Skeletal muscle satellite cell (primary cell): ENCODE data around the gene GRB2.

Experiments
- H3K27me3 ChIP-seq: 2 replicates; pipeline ENCODE4 v1.7.0; 2013; ENCODE audit warnings: low read length; ENCODE audit not compliant: control insufficient read depth, insufficient read depth
- H3K36me3 ChIP-seq: 2 replicates; pipeline ENCODE4 v1.7.0; 2013; ENCODE audit warnings: mild to moderate bottlenecking, control low read depth, low read length; ENCODE audit not compliant: insufficient read depth
- H3K4me1 ChIP-seq: 2 replicates; pipeline ENCODE4 v1.7.0; 2013; ENCODE audit warnings: low read length; ENCODE audit not compliant: control insufficient read depth, insufficient read depth
- H3K4me2 ChIP-seq: 2 replicates; pipeline ENCODE4 v1.7.0; 2013; ENCODE audit warnings: mild to moderate bottlenecking, low read length
- H3K4me3 ChIP-seq: 2 replicates; pipeline ENCODE4 v1.7.0; 2013; ENCODE audit warnings: low read length
- H3K9ac ChIP-seq: 2 replicates; pipeline ENCODE4 v1.7.0; 2013; ENCODE audit warnings: mild to moderate bottlenecking, low read depth, low read length, moderate library complexity
- H3K9me3 ChIP-seq: replicated peaks from 2 replicates; pipeline ENCODE4 v1.7.0; 2013; ENCODE audit warnings: mild to moderate bottlenecking, control low read depth, low read length

The GRB2 gene

DNA sequence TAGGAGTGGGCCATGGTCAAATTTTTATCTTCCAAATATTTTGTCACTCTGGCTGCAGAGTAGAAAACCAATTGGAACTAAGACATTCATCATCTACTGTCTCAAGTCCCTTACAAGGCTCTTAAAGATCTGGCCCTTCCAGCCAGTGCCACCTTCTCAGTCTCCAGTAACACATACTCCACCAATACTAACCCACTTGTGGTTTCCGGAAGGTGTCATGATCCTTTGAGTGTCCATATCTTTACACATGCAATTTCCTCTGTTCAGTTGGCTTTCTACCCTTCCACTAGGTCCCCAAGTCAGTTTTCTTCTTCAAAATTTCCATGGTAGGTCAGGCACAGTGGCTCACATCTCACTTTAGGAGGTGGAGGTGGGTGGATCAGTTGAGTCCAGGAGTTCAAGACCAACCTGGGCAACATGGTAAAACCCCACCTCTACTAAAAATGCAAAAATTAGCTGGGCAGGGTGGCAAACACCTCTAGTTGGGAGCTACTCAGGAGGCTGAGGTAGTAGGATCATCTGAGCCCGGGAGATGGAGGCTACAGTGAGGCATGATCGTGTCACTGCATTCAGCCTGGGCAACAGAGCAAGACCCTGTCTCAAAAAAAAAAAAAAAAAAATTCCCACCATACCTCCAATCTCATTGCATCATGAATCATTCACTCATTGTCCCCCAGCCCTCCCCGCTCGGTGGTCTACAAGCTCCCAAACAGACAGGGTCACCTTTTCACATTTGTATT, 6.0 kb upstream of the GRB2 start:
- no peak overlapping the region for H3K4me3 ChIP-seq
- no peaks in the 10 kb centered on the region for H3K9me3 ChIP-seq
- H3K9ac ChIP-seq, result no peak overlapping the region
- H3K4me2 ChIP-seq, result no peak overlapping the region
- H3K27me3 ChIP-seq, result peaks cover 15% of the 10 kb centered on the region
- peaks cover 3% of the 10 kb centered on the region for H3K4me1 ChIP-seq
- no peaks in the 10 kb centered on the region for H3K36me3 ChIP-seq

DNA sequence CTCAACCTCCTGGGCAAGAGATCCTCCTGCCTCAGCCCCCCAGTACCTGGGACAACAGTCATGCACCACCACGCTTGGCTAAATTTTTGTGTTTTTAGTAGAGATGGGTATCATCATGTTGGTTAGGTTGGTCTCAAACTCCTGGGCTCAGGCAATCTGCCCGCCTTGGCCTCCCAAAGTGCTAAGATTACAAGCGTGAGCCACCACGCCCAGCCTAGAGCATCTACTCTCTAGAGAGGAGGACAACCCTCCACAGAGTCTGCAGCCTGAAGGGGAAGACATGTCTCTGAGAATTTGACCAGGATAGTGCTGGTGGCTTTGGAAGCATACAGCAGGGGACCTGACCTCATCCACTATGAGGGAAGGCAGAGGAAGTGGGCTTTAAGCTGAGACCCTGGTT, 4.7 kb upstream of the GRB2 start:
- H3K9ac ChIP-seq, result no peak overlapping the region
- no peaks in the 10 kb centered on the region for H3K36me3 ChIP-seq
- no peak overlapping the region for H3K4me3 ChIP-seq
- H3K4me1 ChIP-seq, result peaks cover 8% of the 10 kb centered on the region
- H3K4me2 ChIP-seq, result no peak overlapping the region
- H3K27me3 ChIP-seq, result peaks cover 8% of the 10 kb centered on the region
- no peaks in the 10 kb centered on the region for H3K9me3 ChIP-seq

DNA sequence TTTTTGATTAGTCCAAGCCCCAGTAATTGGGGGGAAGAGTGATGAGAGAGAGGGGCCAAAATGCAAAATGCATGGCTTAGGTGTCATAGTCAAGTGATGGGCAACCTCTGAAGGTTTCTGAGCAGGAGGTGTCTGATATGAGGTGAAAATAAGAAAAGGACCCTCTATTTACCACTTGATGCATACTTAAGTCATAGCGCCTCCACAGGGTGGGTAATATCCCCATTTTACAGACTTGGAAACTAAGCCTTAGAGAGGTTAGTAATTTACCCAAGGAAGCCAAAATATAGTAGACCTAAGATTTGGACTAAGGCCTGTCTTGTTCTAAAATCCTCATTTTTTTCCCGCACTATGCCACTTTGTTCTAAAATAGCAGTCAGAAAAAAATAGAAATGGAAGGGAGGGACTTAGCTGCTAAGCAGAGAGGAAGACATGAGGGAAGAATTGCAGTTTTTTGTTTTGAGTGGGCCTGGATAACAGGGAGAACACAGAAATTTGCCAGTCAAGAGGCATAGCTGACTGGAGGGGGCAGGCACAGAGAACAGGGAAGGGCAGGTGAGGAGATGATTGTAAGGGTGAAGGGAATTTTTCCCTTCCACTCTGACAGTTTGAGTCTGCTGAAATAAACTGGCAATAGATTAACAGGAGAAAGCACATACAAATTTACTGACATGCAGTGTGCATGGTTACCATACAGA, 2.3 kb upstream of the GRB2 start:
- no peaks in the 10 kb centered on the region for H3K36me3 ChIP-seq
- H3K4me1 ChIP-seq, result peaks cover 8% of the 10 kb centered on the region
- H3K9ac ChIP-seq, result no peak overlapping the region
- no peak overlapping the region for H3K4me3 ChIP-seq
- peaks cover 3% of the 10 kb centered on the region for H3K27me3 ChIP-seq
- H3K9me3 ChIP-seq, result no peaks in the 10 kb centered on the region
- H3K4me2 ChIP-seq, result no peak overlapping the region

GRCh38 chr17:75406222-75406615, 741 bp upstream of the GRB2 start:
- no peaks in the 10 kb centered on the region for H3K36me3 ChIP-seq
- peaks cover 8% of the 10 kb centered on the region for H3K4me1 ChIP-seq
- H3K9me3 ChIP-seq, result no peaks in the 10 kb centered on the region
- peaks cover 3% of the 10 kb centered on the region for H3K27me3 ChIP-seq
- H3K4me2 ChIP-seq, result peak overlapping the region; percentile 98
- H3K4me3 ChIP-seq, result peak overlapping the region; percentile 81
- H3K9ac ChIP-seq, result peak overlapping the region; percentile 76

GRCh38 chr17:75404731-75405364, 630 bp downstream of the GRB2 start:
- no peaks in the 10 kb centered on the region for H3K9me3 ChIP-seq
- peaks cover 8% of the 10 kb centered on the region for H3K4me1 ChIP-seq

DNA sequence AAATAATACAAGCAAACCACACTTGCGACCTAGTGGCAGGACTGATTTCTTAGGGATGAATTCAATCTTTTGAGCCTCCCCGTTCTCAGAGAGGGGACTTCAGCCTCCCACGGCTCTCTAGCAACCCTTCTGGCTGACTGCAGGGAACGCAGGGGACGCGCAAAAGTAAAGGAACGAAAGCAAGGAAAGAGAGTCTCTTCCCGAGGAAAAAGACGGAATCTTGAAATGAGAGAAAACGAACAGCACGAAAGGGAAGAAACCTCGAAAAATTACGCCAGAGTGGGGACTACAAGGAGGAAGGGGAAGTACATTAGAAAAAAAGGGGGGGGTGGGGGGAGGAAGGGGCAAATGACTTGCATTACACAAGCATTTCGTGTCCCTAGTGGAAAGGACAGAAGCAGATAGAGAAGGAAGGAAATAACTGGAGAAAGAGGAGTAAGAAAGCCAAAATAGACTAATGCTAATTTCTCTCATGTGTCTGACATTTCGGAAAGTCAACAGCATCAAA, 1.2 kb downstream of the GRB2 start:
- Histone ChIP-seq H3K27me3 (no peaks in the 10 kb centered on the region), H3K9me3 (no peaks in the 10 kb centered on the region), H3K4me3 (peak overlapping the region; percentile 98), H3K36me3 (no peaks in the 10 kb centered on the region), H3K9ac (peak overlapping the region; percentile 98), H3K4me1 (peaks cover 8% of the 10 kb centered on the region), H3K4me2 (peak overlapping the region; percentile 86)

More at GRCh38 chr17:75404731-75405364, 630 bp downstream of the GRB2 start:
- Histone ChIP-seq H3K4me2 (peak overlapping the region; percentile 86), H3K27me3 (no peaks in the 10 kb centered on the region), H3K36me3 (no peaks in the 10 kb centered on the region), H3K9ac (peak overlapping the region; percentile 98), H3K4me3 (peak overlapping the region; percentile 98)

- Histone ChIP-seq H3K9ac (no peak overlapping the region), H3K36me3 (no peaks in the 10 kb centered on the region), H3K4me3 (no peak overlapping the region), H3K27me3 (no peaks in the 10 kb centered on the region), H3K4me1 (peaks cover 8% of the 10 kb centered on the region), H3K9me3 (no peaks in the 10 kb centered on the region), H3K4me2 (peak overlapping the region; percentile 9)
Measured at GRCh38 chr17:75403131-75403530, 2.3 kb downstream of the GRB2 start.

- no peak overlapping the region for H3K4me3 ChIP-seq
- peaks cover 8% of the 10 kb centered on the region for H3K4me1 ChIP-seq
- H3K9me3 ChIP-seq, result no peaks in the 10 kb centered on the region
- H3K36me3 ChIP-seq, result no peaks in the 10 kb centered on the region
- no peak overlapping the region for H3K9ac ChIP-seq
- no peaks in the 10 kb centered on the region for H3K27me3 ChIP-seq
- no peak overlapping the region for H3K4me2 ChIP-seq
Measured at GRCh38 chr17:75402026-75402425, 3.5 kb downstream of the GRB2 start.

DNA sequence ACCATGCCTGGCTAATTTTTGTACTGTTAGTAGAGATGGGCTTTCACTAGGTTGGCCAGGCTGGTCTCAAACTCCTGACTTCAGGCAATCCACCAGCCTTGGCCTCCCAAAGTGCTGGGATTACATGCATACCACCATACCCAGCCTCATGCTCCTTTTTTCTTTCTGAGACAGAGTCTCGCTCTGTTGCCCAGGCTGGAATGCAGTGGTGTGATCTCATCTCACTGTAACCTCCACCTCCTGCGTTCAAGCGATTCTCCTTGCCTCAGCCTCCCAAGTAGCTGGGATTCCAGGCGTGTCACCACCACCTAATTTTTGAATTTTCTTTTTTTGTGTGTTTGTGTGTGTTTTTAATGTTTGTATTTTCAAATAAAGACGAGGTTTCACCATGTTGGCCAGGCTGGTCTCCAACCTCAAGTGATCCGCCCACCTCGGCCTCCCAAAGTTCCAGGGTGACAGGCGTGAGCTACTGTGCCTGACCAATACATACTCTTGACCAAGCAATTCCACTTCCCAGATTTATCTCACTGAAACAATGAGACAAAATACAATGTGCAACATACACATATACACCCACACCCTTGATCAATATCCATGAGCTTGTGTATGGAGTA, 5.0 kb downstream of the GRB2 start:
- H3K36me3 ChIP-seq, result no peaks in the 10 kb centered on the region
- no peak overlapping the region for H3K9ac ChIP-seq
- peaks cover under 1% of the 10 kb centered on the region for H3K4me1 ChIP-seq
- no peak overlapping the region for H3K4me3 ChIP-seq
- H3K4me2 ChIP-seq, result no peak overlapping the region
- H3K9me3 ChIP-seq, result no peaks in the 10 kb centered on the region
- H3K27me3 ChIP-seq, result no peaks in the 10 kb centered on the region

DNA sequence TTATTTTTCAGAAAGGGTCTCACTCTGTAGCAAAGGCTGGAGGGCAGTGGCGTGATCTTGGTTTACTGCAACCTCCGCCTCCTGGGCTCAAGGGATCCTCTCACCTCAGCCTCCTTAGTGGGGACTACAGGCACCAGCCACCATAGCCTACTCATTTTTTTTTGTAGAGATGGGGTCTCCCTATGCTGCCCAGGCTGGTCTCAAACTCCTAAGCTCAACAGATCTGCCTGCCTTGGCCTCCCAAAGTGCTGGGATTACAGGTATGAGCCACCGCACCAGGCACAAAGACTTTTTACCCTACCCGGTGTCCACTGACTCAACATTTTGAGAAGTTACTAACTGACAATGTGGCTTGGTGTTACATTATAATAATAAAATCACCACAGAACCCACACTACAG, 7.2 kb downstream of the GRB2 start:
- H3K4me1 ChIP-seq, result peaks cover 12% of the 10 kb centered on the region
- H3K27me3 ChIP-seq, result no peaks in the 10 kb centered on the region
- no peaks in the 10 kb centered on the region for H3K36me3 ChIP-seq
- no peak overlapping the region for H3K9ac ChIP-seq
- no peaks in the 10 kb centered on the region for H3K9me3 ChIP-seq
- no peak overlapping the region for H3K4me2 ChIP-seq
- H3K4me3 ChIP-seq, result no peak overlapping the region

DNA sequence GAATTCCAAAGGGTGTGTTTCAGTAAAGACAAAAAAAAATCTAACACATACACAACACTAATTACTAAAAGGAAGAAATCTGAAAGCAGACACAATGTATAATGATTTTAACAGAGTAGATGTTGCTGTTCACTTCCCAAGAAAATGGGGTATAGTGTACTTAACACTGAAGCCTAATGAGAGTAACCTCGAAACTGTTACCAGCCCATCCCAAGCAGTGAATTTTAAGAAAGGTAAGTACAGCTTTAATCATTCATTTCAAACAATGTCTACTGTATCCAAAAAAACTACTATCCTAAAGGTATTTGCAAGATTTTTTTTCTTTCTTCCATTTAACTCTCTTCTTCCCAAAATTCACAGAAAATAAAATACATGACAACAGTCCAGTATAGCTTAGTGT, 8.3 kb downstream of the GRB2 start:
- no peak overlapping the region for H3K4me3 ChIP-seq
- peaks cover 18% of the 10 kb centered on the region for H3K4me1 ChIP-seq
- no peaks in the 10 kb centered on the region for H3K36me3 ChIP-seq
- H3K9ac ChIP-seq, result no peak overlapping the region
- H3K4me2 ChIP-seq, result no peak overlapping the region
- no peaks in the 10 kb centered on the region for H3K27me3 ChIP-seq
- no peaks in the 10 kb centered on the region for H3K9me3 ChIP-seq
